SK-N-MC (cell line): ENCODE results near the gene SDR9C7.
"Not testable (repeated sequence)": the region's sequence is repeated elsewhere in the genome, so short reads cannot be mapped to it uniquely, and the experiment has no call there.

ENCODE experiments used
- DNase-seq: peaks from one replicate; pipeline ENCODE4 v3.0.0-alpha.2; 2011; ENCODE audit warnings: low read depth, low spot score
- H3K27ac ChIP-seq: fragments of 200-600 bp; sonication (generic); 2 replicates; pipeline ENCODE4 v1.5.1; 2016; ENCODE audit warnings: mixed run types
- H3K36me3 ChIP-seq: fragments of 200-600 bp; sonication (generic); 2 replicates; pipeline ENCODE4 v1.6.1; 2017; ENCODE audit warnings: antibody characterized with exemption, low read length, mixed read lengths; ENCODE audit not compliant: insufficient read depth
- H3K4me3 ChIP-seq: fragments of 200-600 bp; sonication (generic); 2 replicates; pipeline ENCODE4 v1.5.1; 2016
- H3K9ac ChIP-seq: fragments of 200-600 bp; sonication (generic); 2 replicates; pipeline ENCODE4 v1.8.0; 2017; ENCODE audit warnings: mixed run types, mixed read lengths; ENCODE audit not compliant: insufficient read length
- H3K9me3 ChIP-seq: fragments of 200-600 bp; sonication (generic); 2 replicates; pipeline ENCODE4 v1.6.1; 2017; ENCODE audit warnings: low read depth, mild to moderate bottlenecking, antibody characterized with exemption, low read length, moderate library complexity, mixed read lengths
- EZH2 ChIP-seq: fragments of 200-600 bp; sonication (generic); IDR thresholded peaks from one replicate; pipeline ENCODE4 v1.6.1; 2017; ENCODE audit warnings: antibody characterized with exemption
- FOXP2 ChIP-seq: optimal IDR thresholded peaks from 2 replicates; pipeline ENCODE3; 2011; ENCODE audit warnings: mild to moderate bottlenecking, moderate library complexity; ENCODE audit not compliant: insufficient read depth; ENCODE audit errors: extremely low read length, control extremely low read depth
- POLR2AphosphoS5 ChIP-seq: IDR thresholded peaks from 2 replicates; pipeline ENCODE4 v1.6.1; 2012; ENCODE audit warnings: mild to moderate bottlenecking, low read depth, low read length, borderline replicate concordance

The SDR9C7 gene

GRCh38 chr12:56922031-56922430 lies 12.2 kb downstream of the SDR9C7 start:
- DNase-seq: no peak
- Histone ChIP-seq H3K9ac (no peak overlapping the region), H3K36me3 (no peaks in the 10 kb centered on the region), H3K9me3 (no peaks in the 10 kb centered on the region), H3K4me3 (no peak overlapping the region), H3K27ac (no peak overlapping the region)
- no peak for TF ChIP-seq FOXP2
- no peak for TF ChIP-seq EZH2
- TF ChIP-seq POLR2AphosphoS5: no peak

- no peak for DNase-seq
- H3K4me3 ChIP-seq: no peak overlapping the region
- no peak for TF ChIP-seq POLR2AphosphoS5
- no peak overlapping the region for H3K9ac ChIP-seq
- no peaks in the 10 kb centered on the region for H3K9me3 ChIP-seq
- no peak overlapping the region for H3K27ac ChIP-seq
- no peaks in the 10 kb centered on the region for H3K36me3 ChIP-seq
Observed at GRCh38 chr12:56921346-56921745, 12.9 kb downstream of the SDR9C7 start.

GRCh38 chr12:56918139-56918538 lies 16.1 kb downstream of the SDR9C7 start:
- not testable (repeated sequence) for DNase-seq, H3K9ac ChIP-seq, H3K27ac ChIP-seq, H3K4me3 ChIP-seq, H3K9me3 ChIP-seq, H3K36me3 ChIP-seq

GRCh38 chr12:56916996-56917333 lies 17.2 kb downstream of the SDR9C7 start:
- no peak for DNase-seq
- no peak for TF ChIP-seq EZH2
- TF ChIP-seq POLR2AphosphoS5: no peak
- TF ChIP-seq FOXP2: no peak
- no peak overlapping the region for H3K9ac ChIP-seq
- no peaks in the 10 kb centered on the region for H3K9me3 ChIP-seq
- H3K4me3 ChIP-seq: no peak overlapping the region
- H3K36me3 ChIP-seq: no peaks in the 10 kb centered on the region
- no peak overlapping the region for H3K27ac ChIP-seq

- Histone ChIP-seq H3K27ac (no peak overlapping the region), H3K9me3 (no peaks in the 10 kb centered on the region), H3K4me3 (no peak overlapping the region), H3K9ac (no peak overlapping the region), H3K36me3 (no peaks in the 10 kb centered on the region)
- no peak for DNase-seq
- no peak for TF ChIP-seq FOXP2
- TF ChIP-seq EZH2: no peak
- TF ChIP-seq POLR2AphosphoS5: no peak
Observed at GRCh38 chr12:56916296-56916995, 17.8 kb downstream of the SDR9C7 start.

GRCh38 chr12:56914724-56915123 lies 19.5 kb downstream of the SDR9C7 start:
- Histone ChIP-seq H3K9me3 (peaks cover 2% of the 10 kb centered on the region; the same call in 1 of the 2 replicates), H3K36me3 (no peaks in the 10 kb centered on the region), H3K9ac (no peak overlapping the region), H3K27ac (no peak overlapping the region), H3K4me3 (no peak overlapping the region)
- no peak for TF ChIP-seq FOXP2
- TF ChIP-seq POLR2AphosphoS5: no peak
- TF ChIP-seq EZH2: no peak
- no peak for DNase-seq

- TF ChIP-seq FOXP2: no peak
- no peak for TF ChIP-seq POLR2AphosphoS5
- no peak for TF ChIP-seq EZH2
- H3K27ac ChIP-seq: no peak overlapping the region
- no peaks in the 10 kb centered on the region for H3K36me3 ChIP-seq
- no peak overlapping the region for H3K4me3 ChIP-seq
- no peak for DNase-seq
- peaks cover 3% of the 10 kb centered on the region; the same call in 1 of the 2 replicates for H3K9me3 ChIP-seq
- H3K9ac ChIP-seq: no peak overlapping the region
Observed at GRCh38 chr12:56914256-56914655, 20.0 kb downstream of the SDR9C7 start.

- not testable (repeated sequence) for H3K36me3 ChIP-seq, H3K27ac ChIP-seq, H3K9ac ChIP-seq, DNase-seq, H3K9me3 ChIP-seq, H3K4me3 ChIP-seq
Observed at GRCh38 chr12:56909403-56909802, 24.8 kb downstream of the SDR9C7 start.

- DNase-seq: no peak
- no peak overlapping the region for H3K27ac ChIP-seq
- no peak overlapping the region for H3K4me3 ChIP-seq
- peaks cover 3% of the 10 kb centered on the region; the same call in 1 of the 2 replicates for H3K9me3 ChIP-seq
- no peaks in the 10 kb centered on the region for H3K36me3 ChIP-seq
- H3K9ac ChIP-seq: no peak overlapping the region
- TF ChIP-seq EZH2 (no peak), POLR2AphosphoS5 (no peak), FOXP2 (no peak)
Observed at GRCh38 chr12:56908136-56908535, 26.1 kb downstream of the SDR9C7 start.
